Right lobe of liver (tissue), 6 donors: ENCODE results near the gene CDKL5. TPM values are rescaled to one million over a fixed set of nuclear protein-coding genes. Genes with fewer than 3 reads are reported as not detected.

Source experiments
- ATAC-seq, 4 donors: fragments of 200-7000 bp; cut with Tn5 transposase; one replicate each; pipeline ENCODE4 v1.9.1; 2020; ENCODE audit warnings: mild to moderate bottlenecking in 4 of 4, moderate library complexity in 4 of 4
- DNase-seq, 3 donors: peaks; one replicate each; pipeline ENCODE4 v3.0.0-alpha.2; 2020
- H3K27ac ChIP-seq, 3 donors: fragments of 200-600 bp; one replicate each; pipeline ENCODE4 v1.8.0; 2022
- H3K27me3 ChIP-seq, 2 donors: fragments of 200-600 bp; one replicate each; pipeline ENCODE4 v1.8.0; 2022
- H3K36me3 ChIP-seq, 4 donors: fragments of 200-600 bp; sonication (generic) in 1 of 4; one replicate each; pipeline versions ENCODE4 v1.5.1 to v1.8.0; 2017 to 2022; ENCODE audit warnings: control low read depth in 1 of 4
- H3K4me1 ChIP-seq, 4 donors: fragments of 200-600 bp; sonication (generic) in 1 of 4; one replicate each; pipeline versions ENCODE4 v1.5.1 to v1.8.0; 2017 to 2022; ENCODE audit warnings: control low read depth in 1 of 4
- H3K4me3 ChIP-seq, 3 donors: fragments of 200-600 bp; one replicate each; pipeline ENCODE4 v1.8.0; 2022
- H3K9me3 ChIP-seq, 4 donors: fragments of 200-600 bp; sonication (generic) in 1 of 4; one replicate each; pipeline versions ENCODE4 v1.5.1 to v1.8.0; 2017 to 2022; ENCODE audit warnings: control low read depth in 1 of 4
- CTCF ChIP-seq, 4 donors: fragments of 200-600 bp in 3 of 4; fragments of 450-650 bp in 1 of 4; IDR thresholded peaks; one replicate each; pipeline versions ENCODE4 v1.5.1 to v1.8.0; 2016 to 2022; ENCODE audit warnings: antibody characterized with exemption in 4 of 4, mild to moderate bottlenecking in 2 of 4
- POLR2A ChIP-seq: fragments of 450-650 bp; IDR thresholded peaks from one replicate; pipeline ENCODE4 v1.6.1; 2017; ENCODE audit warnings: antibody characterized with exemption, mild to moderate bottlenecking
- WGBS: methylation state at CpG from one replicate; pipeline ENCODE4 v1.1.6; 2018; ENCODE audit warnings: low coverage, low lambda C conversion rate; ENCODE audit not compliant: insufficient coverage; ENCODE audit errors: missing lambda C conversion rate; 5-methylcytosine and 5-hydroxymethylcytosine counted together
- intact Hi-C, 2 donors: fragments of 100-400 bp; cut with DNase I; formaldehyde crosslinking; loops; one replicate each; pipeline versions ENCODE4 v1.11.2 to v1.14.1; 2022
- total RNA-seq, 6 experiments: library from RNA; depleted of rRNA in 2 of 6; stranded (reverse); fragments of >200 nt in 2 of 6; fragmentation: NEBNext Ultra II Directional in 3 of 6; extraction: Animal tissue kit (Norgen Biotek cat#: 25700) in 3 of 6; gene quantifications; one replicate each; pipeline versions ENCODE4 v1.1.0 to v1.2.4, GENCODE V29; 2016 to 2023
- donor health status: DM: no; HTN: yes; CAD: no.
- donor health status: DM: no; HTN: no; CAD: no.
- donor health status: DM: no; HTN: no; CAD: no.
- donor health status: DM: no; HTN: yes; CAD: no.
- donor health status: DM: no; HTN: yes; CAD: no.

CDKL5 gene
- total RNA-seq, 6 experiments from 2014 or later, result 1.7 to 3.1 (median 2.4) TPM

DNA sequence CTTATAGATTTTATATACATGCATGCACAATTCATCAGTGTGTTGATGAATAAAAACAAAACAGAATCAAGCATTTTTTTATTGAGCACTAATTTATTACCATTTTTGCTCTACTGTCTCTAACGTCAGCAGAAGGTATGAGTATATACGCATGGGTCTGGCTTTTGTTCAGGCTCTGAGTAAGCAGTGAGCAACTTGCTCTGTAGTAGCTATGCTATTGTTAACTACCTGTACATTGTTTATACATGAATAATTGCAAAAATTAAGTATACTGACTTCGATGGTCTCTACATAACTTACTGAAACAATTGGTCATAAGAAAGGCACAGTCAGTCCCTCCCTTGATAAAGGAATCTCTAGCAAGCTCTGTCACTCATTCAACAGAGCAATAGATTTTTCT lies 123.6 kb downstream of the CDKL5 start:
- no peaks in the 10 kb centered on the region for H3K9me3 ChIP-seq
- no peak for DNase-seq
- no peaks in the 10 kb centered on the region for H3K27me3 ChIP-seq
- no peak for TF ChIP-seq POLR2A
- TF ChIP-seq CTCF (IDR thresholded peaks at IDR 0.05), result no peak
- H3K4me3 ChIP-seq, result no peak overlapping the region
- no peak overlapping the region for H3K27ac ChIP-seq
- 75% methylated on average over 3 of the region's 3 CpGs for WGBS
- intact Hi-C loops, result no loop called here
- no peaks in the 10 kb centered on the region for H3K4me1 ChIP-seq
- H3K36me3 ChIP-seq, result no peaks in the 10 kb centered on the region
- ATAC-seq, result no peak

GRCh38 chrX:18549643-18550042 lies 124.2 kb downstream of the CDKL5 start:
- ATAC-seq, result no peak
- Histone ChIP-seq H3K4me1 (no peaks in the 10 kb centered on the region), H3K4me3 (no peak overlapping the region), H3K36me3 (no peaks in the 10 kb centered on the region), H3K27me3 (no peaks in the 10 kb centered on the region), H3K9me3 (no peaks in the 10 kb centered on the region), H3K27ac (no peak overlapping the region)
- no peak for DNase-seq
- 33% methylated on average over 1 of the region's 1 CpG for WGBS
- TF ChIP-seq POLR2A (no peak), CTCF (IDR thresholded peaks at IDR 0.05) (no peak)
- intact Hi-C loops, result no loop called here

DNA sequence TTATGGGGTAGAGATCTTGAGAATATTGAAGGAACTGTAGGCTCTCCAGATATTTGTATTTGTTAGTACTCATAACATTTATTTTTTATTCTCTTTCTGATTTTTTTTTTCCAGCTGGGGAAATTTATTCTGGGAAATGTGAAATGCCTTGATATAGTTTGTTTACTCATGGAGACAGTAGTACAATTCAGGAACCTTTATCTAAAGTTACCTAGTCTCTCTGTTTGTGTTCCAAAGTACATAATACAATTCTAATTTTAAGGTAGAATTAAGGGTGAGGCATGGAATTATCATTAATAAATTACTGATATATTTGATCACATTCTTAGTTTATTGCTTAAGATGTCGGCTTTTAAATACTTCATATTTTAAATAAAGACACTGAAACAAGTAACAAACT lies 132.5 kb downstream of the CDKL5 start:
- ATAC-seq, result peak in 1 of 4 donors; percentile 37
- 42% methylated on average over 1 of the region's 1 CpG for WGBS
- TF ChIP-seq POLR2A (no peak), CTCF (IDR thresholded peaks at IDR 0.05) (no peak)
- Histone ChIP-seq H3K36me3 (no peaks in the 10 kb centered on the region), H3K4me3 (no peak overlapping the region), H3K9me3 (no peaks in the 10 kb centered on the region), H3K27ac (no peak overlapping the region), H3K27me3 (no peaks in the 10 kb centered on the region), H3K4me1 (no peaks in the 10 kb centered on the region)
- intact Hi-C loops, result no loop called here
- no peak for DNase-seq

GRCh38 chrX:18558799-18559198 lies 133.4 kb downstream of the CDKL5 start:
- no peaks in the 10 kb centered on the region for H3K36me3 ChIP-seq
- no peaks in the 10 kb centered on the region for H3K9me3 ChIP-seq
- DNase-seq, result no peak
- no peak for ATAC-seq
- no peak overlapping the region for H3K4me3 ChIP-seq
- 67% methylated on average over 2 of the region's 3 CpGs for WGBS
- intact Hi-C loops, result no loop called here
- H3K27me3 ChIP-seq, result no peaks in the 10 kb centered on the region
- no peak for TF ChIP-seq CTCF (IDR thresholded peaks at IDR 0.05)
- TF ChIP-seq POLR2A, result no peak
- no peak overlapping the region for H3K27ac ChIP-seq
- no peaks in the 10 kb centered on the region for H3K4me1 ChIP-seq

- H3K9me3 ChIP-seq, result no peaks in the 10 kb centered on the region
- no peaks in the 10 kb centered on the region for H3K4me1 ChIP-seq
- ATAC-seq, result no peak
- H3K36me3 ChIP-seq, result no peaks in the 10 kb centered on the region
- no peak for TF ChIP-seq CTCF (IDR thresholded peaks at IDR 0.05)
- no peak for TF ChIP-seq POLR2A
- WGBS, result 78% methylated on average over 1 of the region's 1 CpG
- no peaks in the 10 kb centered on the region for H3K27me3 ChIP-seq
- no peak overlapping the region for H3K4me3 ChIP-seq
- no peak for DNase-seq
- intact Hi-C loops, result no loop called here
- no peak overlapping the region for H3K27ac ChIP-seq
Measured at GRCh38 chrX:18561020-18561419, 135.6 kb downstream of the CDKL5 start.
